ENCODE measurements around the gene AGAP1.

GRCh38 chr2:235849489-235849888 lies 355.6 kb downstream of the AGAP1 start:
- TF ChIP-seq, protein P1, sequence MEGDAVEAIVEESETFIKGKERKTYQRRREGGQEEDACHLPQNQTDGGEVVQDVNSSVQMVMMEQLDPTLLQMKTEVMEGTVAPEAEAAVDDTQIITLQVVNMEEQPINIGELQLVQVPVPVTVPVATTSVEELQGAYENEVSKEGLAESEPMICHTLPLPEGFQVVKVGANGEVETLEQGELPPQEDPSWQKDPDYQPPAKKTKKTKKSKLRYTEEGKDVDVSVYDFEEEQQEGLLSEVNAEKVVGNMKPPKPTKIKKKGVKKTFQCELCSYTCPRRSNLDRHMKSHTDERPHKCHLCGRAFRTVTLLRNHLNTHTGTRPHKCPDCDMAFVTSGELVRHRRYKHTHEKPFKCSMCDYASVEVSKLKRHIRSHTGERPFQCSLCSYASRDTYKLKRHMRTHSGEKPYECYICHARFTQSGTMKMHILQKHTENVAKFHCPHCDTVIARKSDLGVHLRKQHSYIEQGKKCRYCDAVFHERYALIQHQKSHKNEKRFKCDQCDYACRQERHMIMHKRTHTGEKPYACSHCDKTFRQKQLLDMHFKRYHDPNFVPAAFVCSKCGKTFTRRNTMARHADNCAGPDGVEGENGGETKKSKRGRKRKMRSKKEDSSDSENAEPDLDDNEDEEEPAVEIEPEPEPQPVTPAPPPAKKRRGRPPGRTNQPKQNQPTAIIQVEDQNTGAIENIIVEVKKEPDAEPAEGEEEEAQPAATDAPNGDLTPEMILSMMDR (IDR thresholded peaks at IDR 0.05), result no peak
- no peak for TF ChIP-seq EP300 (IDR thresholded peaks at IDR 0.05)
- no peak for TF ChIP-seq POLR2A (IDR thresholded peaks at IDR 0.05)
- TF ChIP-seq POLR2AphosphoS5 (IDR thresholded peaks at IDR 0.05), result no peak
